Natural killer cell (primary cell): Measurements from ENCODE around the gene ARMC8. TPM values are rescaled to one million over a fixed set of nuclear protein-coding genes. Genes with fewer than 3 reads are reported as not detected.

Experiments used
- ATAC-seq, 3 donors: fragments of 150-1000 bp in 2 of 3; fragments of 200-7000 bp in 1 of 3; cut with Tn5 transposase; 1 replicate in 1 of 3; 2 replicates in 2 of 3; pipeline ENCODE4 v1.10.0; 2021; ENCODE audit warnings: mild to moderate bottlenecking in 2 of 3, moderate library complexity in 2 of 3
- DNase-seq, 2 donors: peaks; one replicate each; pipeline versions ENCODE4 v3.0.0 to v3.0.0-alpha.2; 2013 to 2021; ENCODE audit warnings: mixed read lengths in 1 of 2
- H3K27ac ChIP-seq: one replicate; pipeline ENCODE4 v1.5.1; 2013; ENCODE audit warnings: mild to moderate bottlenecking, low read length
- H3K27me3 ChIP-seq: one replicate; pipeline ENCODE4 v1.6.1; 2013; ENCODE audit warnings: low read length; ENCODE audit not compliant: control insufficient read depth, insufficient read depth
- H3K36me3 ChIP-seq: one replicate; pipeline ENCODE4 v1.6.1; 2013; ENCODE audit warnings: low read length; ENCODE audit not compliant: control insufficient read depth, insufficient read depth
- H3K4me1 ChIP-seq: one replicate; pipeline ENCODE4 v1.6.1; 2013; ENCODE audit warnings: low read length; ENCODE audit not compliant: control insufficient read depth, insufficient read depth
- H3K4me3 ChIP-seq: one replicate; pipeline ENCODE4 v1.5.1; 2013; ENCODE audit warnings: low read length
- H3K9me3 ChIP-seq: one replicate; pipeline ENCODE4 v1.6.1; 2013; ENCODE audit warnings: low read length; ENCODE audit not compliant: control insufficient read depth, insufficient read depth
- H3K27ac Mint-ChIP-seq, 2 donors: one replicate each; pipeline ENCODE4 v1.8.0; 2022; ENCODE audit warnings: mild to moderate bottlenecking in 2 of 2, mixed read lengths in 2 of 2, moderate library complexity in 1 of 2
- H3K27me3 Mint-ChIP-seq, 2 donors: one replicate each; pipeline ENCODE4 v1.8.0; 2022; ENCODE audit warnings: low read depth in 2 of 2, mixed read lengths in 2 of 2
- H3K36me3 Mint-ChIP-seq: one replicate; pipeline ENCODE4 v1.8.0; 2022; ENCODE audit warnings: mixed read lengths
- H3K4me1 Mint-ChIP-seq, 2 donors: one replicate each; pipeline ENCODE4 v1.8.0; 2022; ENCODE audit warnings: mixed read lengths in 2 of 2
- H3K4me3 Mint-ChIP-seq: one replicate; pipeline ENCODE4 v1.8.0; 2022; ENCODE audit warnings: mild to moderate bottlenecking, moderate library complexity, mixed read lengths
- H3K9me3 Mint-ChIP-seq, 2 donors: one replicate each; pipeline ENCODE4 v1.8.0; 2022; ENCODE audit warnings: mixed read lengths in 2 of 2
- WGBS: methylation state at CpG from one replicate; pipeline ENCODE4 v1.1.7; 2013; ENCODE audit warnings: missing lambda C conversion rate; ENCODE audit not compliant: insufficient coverage; 5-methylcytosine and 5-hydroxymethylcytosine counted together
- intact Hi-C: fragments of 100-400 bp; cut with micrococcal nuclease; formaldehyde crosslinking; loops from one replicate; pipeline ENCODE4 v1.14.2; 2022
- total RNA-seq, 4 donors: library from RNA; stranded (reverse); fragments of 120-200 nt in 1 of 4; gene quantifications; one replicate each; pipeline versions ENCODE4 v1.2.3 to v1.2.4, GENCODE V29; 2013 to 2022
- TF ChIP-seq, protein P1 (sequence below): fragments of 200-600 bp; IDR thresholded peaks from one replicate; pipeline ENCODE4 v1.8.0; 2022; ENCODE audit warnings: antibody characterized with exemption

The ARMC8 gene
- total RNA-seq, 3 donors from 2014 or later (not counting 1 experiment from before 2014, with no cell fraction given): 75.4 to 93.5 (median 86.4) TPM

DNA sequence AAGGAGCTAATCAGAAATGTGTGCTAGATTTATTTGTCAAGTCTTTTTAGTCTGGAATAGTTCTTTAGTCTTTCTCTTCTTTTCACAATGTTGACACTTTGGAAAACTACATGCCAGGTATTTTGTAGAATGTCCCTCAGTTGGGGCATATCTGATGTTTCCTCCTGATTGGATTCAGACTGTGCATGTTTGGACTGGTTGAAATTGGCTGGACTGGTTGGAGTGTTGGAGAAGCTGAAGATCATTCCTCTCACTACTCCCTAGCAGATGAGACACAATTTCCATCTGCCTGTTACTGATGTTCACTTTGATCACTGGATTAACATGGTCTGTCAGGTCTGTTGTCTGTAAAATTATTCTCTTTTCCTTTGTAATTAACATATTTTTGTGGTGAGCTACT lies 138.9 kb downstream of the ARMC8 start:
- H3K27me3 Mint-ChIP-seq: peaks cover 11% of the 10 kb centered on the region in 2 donors
- no peak overlapping the region for H3K4me3 Mint-ChIP-seq
- H3K4me3 ChIP-seq: no peak overlapping the region
- peaks cover 4% of the 10 kb centered on the region for H3K4me1 ChIP-seq
- H3K36me3 Mint-ChIP-seq: no peaks in the 10 kb centered on the region
- no peak overlapping the region for H3K27ac Mint-ChIP-seq
- no peaks in the 10 kb centered on the region for H3K27me3 ChIP-seq
- H3K9me3 ChIP-seq: no peaks in the 10 kb centered on the region
- no peak overlapping the region for H3K27ac ChIP-seq
- intact Hi-C loops: loop anchor here (10.0 kb wide), 1 partner anchor 141 kb away; the partner anchor contains the start of gene ARMC8
- no peaks in the 10 kb centered on the region for H3K9me3 Mint-ChIP-seq
- no peak for DNase-seq
- H3K4me1 Mint-ChIP-seq: peaks cover 20 to 26% of the 10 kb centered on the region in 2 donors
- TF ChIP-seq, protein P1, sequence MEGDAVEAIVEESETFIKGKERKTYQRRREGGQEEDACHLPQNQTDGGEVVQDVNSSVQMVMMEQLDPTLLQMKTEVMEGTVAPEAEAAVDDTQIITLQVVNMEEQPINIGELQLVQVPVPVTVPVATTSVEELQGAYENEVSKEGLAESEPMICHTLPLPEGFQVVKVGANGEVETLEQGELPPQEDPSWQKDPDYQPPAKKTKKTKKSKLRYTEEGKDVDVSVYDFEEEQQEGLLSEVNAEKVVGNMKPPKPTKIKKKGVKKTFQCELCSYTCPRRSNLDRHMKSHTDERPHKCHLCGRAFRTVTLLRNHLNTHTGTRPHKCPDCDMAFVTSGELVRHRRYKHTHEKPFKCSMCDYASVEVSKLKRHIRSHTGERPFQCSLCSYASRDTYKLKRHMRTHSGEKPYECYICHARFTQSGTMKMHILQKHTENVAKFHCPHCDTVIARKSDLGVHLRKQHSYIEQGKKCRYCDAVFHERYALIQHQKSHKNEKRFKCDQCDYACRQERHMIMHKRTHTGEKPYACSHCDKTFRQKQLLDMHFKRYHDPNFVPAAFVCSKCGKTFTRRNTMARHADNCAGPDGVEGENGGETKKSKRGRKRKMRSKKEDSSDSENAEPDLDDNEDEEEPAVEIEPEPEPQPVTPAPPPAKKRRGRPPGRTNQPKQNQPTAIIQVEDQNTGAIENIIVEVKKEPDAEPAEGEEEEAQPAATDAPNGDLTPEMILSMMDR: no peak
- no peak for ATAC-seq
- no peaks in the 10 kb centered on the region for H3K36me3 ChIP-seq

DNA sequence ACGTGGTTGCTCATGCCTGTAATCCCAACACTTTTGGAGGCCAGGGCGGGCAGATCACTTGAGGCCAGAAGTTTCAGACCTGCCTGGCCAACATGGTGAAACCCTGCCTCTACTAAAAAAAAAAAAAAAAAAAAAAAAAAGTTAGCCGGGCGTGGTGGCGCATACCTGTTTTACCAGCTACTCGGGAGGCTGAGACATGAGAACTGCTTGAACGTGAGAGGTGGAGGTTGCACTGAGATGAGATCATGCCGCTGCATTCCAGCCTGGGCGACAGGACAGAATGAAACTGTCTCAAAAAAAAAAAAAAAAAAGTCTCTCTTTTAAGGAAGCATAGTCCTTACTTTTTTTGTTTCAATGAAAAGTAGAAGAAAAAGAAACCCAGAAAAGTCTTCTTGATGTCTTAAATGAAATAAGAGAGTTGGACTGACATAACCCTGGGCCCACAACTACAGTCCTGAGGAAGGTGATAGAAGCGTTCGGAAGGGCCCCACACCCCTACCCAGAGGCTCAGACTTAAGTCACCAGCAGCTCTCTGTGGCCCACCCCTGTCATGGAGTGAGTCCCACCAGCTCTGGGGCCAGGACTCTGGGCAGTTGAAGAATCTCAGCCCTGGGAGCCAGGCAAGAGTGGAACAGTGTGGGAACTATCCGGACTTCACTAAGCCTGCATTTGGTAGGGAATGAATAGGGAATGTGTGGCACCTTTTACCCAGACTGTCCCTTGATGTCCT lies 139.9 kb downstream of the ARMC8 start:
- Histone ChIP-seq H3K4me1 (peaks cover 4% of the 10 kb centered on the region), H3K4me3 (no peak overlapping the region), H3K36me3 (no peaks in the 10 kb centered on the region), H3K27ac (no peak overlapping the region), H3K9me3 (no peaks in the 10 kb centered on the region), H3K27me3 (no peaks in the 10 kb centered on the region)
- ATAC-seq (no peak), DNase-seq (no peak)
- WGBS: 95% methylated on average over 10 of the region's 12 CpGs
- Mint-ChIP-seq H3K27ac (no peak overlapping the region), H3K4me1 (peaks cover 20 to 26% of the 10 kb centered on the region in 2 donors), H3K9me3 (no peaks in the 10 kb centered on the region), H3K27me3 (peaks cover 6 to 10% of the 10 kb centered on the region in 2 donors), H3K36me3 (no peaks in the 10 kb centered on the region), H3K4me3 (no peak overlapping the region)
- TF ChIP-seq, protein P1: no peak
- intact Hi-C loops: loop anchor here (10.0 kb wide), 1 partner anchor 142 kb away; the partner anchor contains the start of gene ARMC8

DNA sequence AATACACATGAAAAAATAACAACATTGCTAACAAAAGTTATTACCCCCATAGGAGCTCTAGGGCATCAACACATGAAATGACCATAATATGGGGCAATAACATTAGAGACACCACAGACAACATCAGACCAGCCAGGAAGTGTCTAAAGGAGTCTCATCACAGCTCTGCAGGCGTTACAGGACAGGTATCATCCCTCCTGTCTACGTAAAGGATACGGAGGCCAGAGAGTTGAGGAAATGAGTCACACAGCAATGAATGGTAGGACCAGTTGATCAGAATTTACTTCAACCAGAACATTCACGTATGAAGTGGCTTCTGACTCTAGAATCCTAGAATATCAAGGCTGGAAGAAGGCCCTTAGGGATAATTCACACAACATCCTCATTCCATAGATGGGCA lies 140.7 kb downstream of the ARMC8 start:
- H3K27me3 Mint-ChIP-seq: peaks cover 6 to 10% of the 10 kb centered on the region in 2 donors
- no peaks in the 10 kb centered on the region for H3K36me3 ChIP-seq
- H3K4me3 ChIP-seq: no peak overlapping the region
- H3K9me3 Mint-ChIP-seq: no peaks in the 10 kb centered on the region
- H3K27me3 ChIP-seq: no peaks in the 10 kb centered on the region
- ATAC-seq (no peak), DNase-seq (no peak)
- TF ChIP-seq, protein P1: no peak
- H3K9me3 ChIP-seq: no peaks in the 10 kb centered on the region
- intact Hi-C loops: loop anchor here (10.0 kb wide), 1 partner anchor 143 kb away; the partner anchor contains the start of gene ARMC8
- H3K27ac ChIP-seq: no peak overlapping the region
- WGBS: 88% methylated on average over 4 of the region's 4 CpGs
- H3K4me1 ChIP-seq: peaks cover 4% of the 10 kb centered on the region
- H3K36me3 Mint-ChIP-seq: no peaks in the 10 kb centered on the region
- H3K27ac Mint-ChIP-seq: no peak overlapping the region
- H3K4me1 Mint-ChIP-seq: peaks cover 20 to 26% of the 10 kb centered on the region in 2 donors
- H3K4me3 Mint-ChIP-seq: no peak overlapping the region
